Trophoblast cell (in vitro differentiated cells and primary cell): ENCODE measurements around the gene FBN3.

Source experiments
- DNase-seq, 2 donors: peaks; one replicate each; pipeline ENCODE4 v3.0.0-alpha.2; 2016
- H2AFZ ChIP-seq: 2 replicates; pipeline ENCODE4 v1.6.1; 2013; ENCODE audit warnings: low read length, moderate library complexity, mild to moderate bottlenecking; ENCODE audit not compliant: insufficient read depth, poor library complexity
- H2AK5ac ChIP-seq: 2 replicates; pipeline ENCODE4 v1.6.1; 2013; ENCODE audit warnings: mild to moderate bottlenecking, low read length
- H2BK120ac ChIP-seq: 2 replicates; pipeline ENCODE4 v1.6.1; 2013; ENCODE audit warnings: low read length, mild to moderate bottlenecking, moderate library complexity; ENCODE audit not compliant: insufficient read depth, poor library complexity
- H2BK12ac ChIP-seq: 2 replicates; pipeline ENCODE4 v1.6.1; 2013; ENCODE audit warnings: mild to moderate bottlenecking, low read length, moderate library complexity
- H2BK5ac ChIP-seq: 2 replicates; pipeline ENCODE4 v1.6.1; 2013; ENCODE audit warnings: low read length, low read depth, moderate library complexity, mild to moderate bottlenecking; ENCODE audit not compliant: poor library complexity
- H3K14ac ChIP-seq: 2 replicates; pipeline ENCODE4 v1.6.1; 2013; ENCODE audit warnings: mild to moderate bottlenecking, low read length
- H3K18ac ChIP-seq: 2 replicates; pipeline ENCODE4 v1.6.1; 2013; ENCODE audit warnings: mild to moderate bottlenecking, low read length
- H3K23ac ChIP-seq: 2 replicates; pipeline ENCODE4 v1.6.1; 2013; ENCODE audit warnings: low read length
- H3K27ac ChIP-seq: 2 replicates; pipeline ENCODE4 v1.5.1; 2013; ENCODE audit warnings: low read depth, mild to moderate bottlenecking, inconsistent platforms, low read length, moderate library complexity
- H3K27me3 ChIP-seq: 2 replicates; pipeline ENCODE4 v1.6.1; 2013; ENCODE audit warnings: inconsistent platforms, mild to moderate bottlenecking, low read length, moderate library complexity; ENCODE audit not compliant: insufficient read depth
- H3K36me3 ChIP-seq, 2 experiments: 1 replicate in 1 of 2; 2 replicates in 1 of 2; pipeline ENCODE4 v1.6.1; 2013; ENCODE audit warnings: low read length in 2 of 2, mild to moderate bottlenecking in 2 of 2, moderate library complexity in 1 of 2; ENCODE audit not compliant: insufficient read depth in 2 of 2, control insufficient read depth in 1 of 2
- H3K4ac ChIP-seq: 2 replicates; pipeline ENCODE4 v1.6.1; 2013; ENCODE audit warnings: low read depth, mild to moderate bottlenecking, low read length, moderate library complexity
- H3K4me1 ChIP-seq, 2 experiments: 1 replicate in 1 of 2; 2 replicates in 1 of 2; pipeline ENCODE4 v1.6.1; 2013; ENCODE audit warnings: low read length in 2 of 2, mild to moderate bottlenecking in 2 of 2, moderate library complexity in 1 of 2; ENCODE audit not compliant: insufficient read depth in 2 of 2, control insufficient read depth in 1 of 2
- H3K4me2 ChIP-seq: 2 replicates; pipeline ENCODE4 v1.6.1; 2013; ENCODE audit warnings: inconsistent platforms, mild to moderate bottlenecking, low read length, moderate library complexity
- H3K4me3 ChIP-seq: 2 replicates; pipeline ENCODE4 v1.5.1; 2013; ENCODE audit warnings: mild to moderate bottlenecking, low read depth, low read length, inconsistent platforms
- H3K79me1 ChIP-seq: one replicate; pipeline ENCODE4 v1.6.1; 2013; ENCODE audit warnings: low read length
- H3K79me2 ChIP-seq: 2 replicates; pipeline ENCODE4 v1.6.1; 2013; ENCODE audit warnings: low read length, mild to moderate bottlenecking; ENCODE audit not compliant: control insufficient read depth, insufficient read depth, poor library complexity
- H3K9ac ChIP-seq: 2 replicates; pipeline ENCODE4 v1.6.1; 2013; ENCODE audit warnings: mild to moderate bottlenecking, low read length
- H3K9me3 ChIP-seq: 2 replicates; pipeline ENCODE4 v1.6.1; 2013; ENCODE audit warnings: low read depth, mild to moderate bottlenecking, control low read depth, inconsistent platforms, low read length; ENCODE audit not compliant: insufficient read depth
- H4K12ac ChIP-seq: 2 replicates; pipeline ENCODE4 v1.6.1; 2013; ENCODE audit warnings: low read depth, mild to moderate bottlenecking, low read length, moderate library complexity
- H4K8ac ChIP-seq: 2 replicates; pipeline ENCODE4 v1.6.1; 2013; ENCODE audit warnings: low read depth, mild to moderate bottlenecking, low read length, moderate library complexity
- H4K91ac ChIP-seq: one replicate; pipeline ENCODE4 v1.6.1; 2013; ENCODE audit warnings: low read depth, mild to moderate bottlenecking, low read length, moderate library complexity
- WGBS: extraction: QIAGEN DNeasy Blood & Tissue Kit; methylation state at CpG from one replicate; pipeline ENCODE4 v1.1.7; 2013; ENCODE audit warnings: missing lambda C conversion rate; ENCODE audit not compliant: insufficient read length, insufficient coverage; ENCODE audit errors: extremely low coverage; 5-methylcytosine and 5-hydroxymethylcytosine counted together

Gene FBN3

DNA sequence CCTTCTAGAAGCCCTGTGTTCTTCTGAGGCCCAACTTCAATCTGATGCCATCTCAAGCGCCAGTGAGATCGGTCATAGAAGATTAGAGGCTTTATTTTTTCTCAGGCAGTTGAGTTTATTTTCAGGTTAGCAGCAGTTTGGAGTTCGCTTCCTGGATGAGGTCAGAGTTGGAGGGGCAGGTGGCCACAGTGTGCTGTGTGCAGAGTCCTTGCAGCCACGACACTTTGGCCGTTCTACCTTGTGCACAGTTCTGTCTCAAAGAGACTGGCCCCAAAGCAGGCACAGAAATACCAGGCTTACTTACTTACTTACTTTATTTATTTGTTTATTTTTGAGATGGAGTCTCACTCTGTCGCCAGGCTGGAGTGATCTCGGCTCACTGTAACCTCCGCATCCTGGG lies 128.0 kb downstream of the FBN3 start:
- H2AFZ ChIP-seq, result no peak overlapping the region
- no peak overlapping the region for H3K23ac ChIP-seq
- peaks cover 4 to 6% of the 10 kb centered on the region in 2 experiments for H3K4me1 ChIP-seq
- H3K9ac ChIP-seq, result no peak overlapping the region
- H2BK120ac ChIP-seq, result no peak overlapping the region
- H4K12ac ChIP-seq, result no peak overlapping the region
- H3K18ac ChIP-seq, result no peak overlapping the region
- H4K8ac ChIP-seq, result no peak overlapping the region
- H4K91ac ChIP-seq, result no peak overlapping the region
- H3K4me3 ChIP-seq, result no peak overlapping the region
- H3K4me2 ChIP-seq, result no peak overlapping the region
- H3K27ac ChIP-seq, result no peak overlapping the region
- H3K27me3 ChIP-seq, result no peaks in the 10 kb centered on the region
- H3K79me1 ChIP-seq, result peaks cover 1% of the 10 kb centered on the region
- H3K9me3 ChIP-seq, result peaks cover 2% of the 10 kb centered on the region
- no peaks in the 10 kb centered on the region for H3K79me2 ChIP-seq
- no peaks in the 10 kb centered on the region for H3K36me3 ChIP-seq
- H2BK12ac ChIP-seq, result peak overlapping the region; percentile 4
- WGBS, result no CpG with 5 or more reads among the region's 8 CpGs
- H2AK5ac ChIP-seq, result no peak overlapping the region
- no peak for DNase-seq
- H3K14ac ChIP-seq, result no peak overlapping the region
- H2BK5ac ChIP-seq, result no peak overlapping the region
- no peak overlapping the region for H3K4ac ChIP-seq

DNA sequence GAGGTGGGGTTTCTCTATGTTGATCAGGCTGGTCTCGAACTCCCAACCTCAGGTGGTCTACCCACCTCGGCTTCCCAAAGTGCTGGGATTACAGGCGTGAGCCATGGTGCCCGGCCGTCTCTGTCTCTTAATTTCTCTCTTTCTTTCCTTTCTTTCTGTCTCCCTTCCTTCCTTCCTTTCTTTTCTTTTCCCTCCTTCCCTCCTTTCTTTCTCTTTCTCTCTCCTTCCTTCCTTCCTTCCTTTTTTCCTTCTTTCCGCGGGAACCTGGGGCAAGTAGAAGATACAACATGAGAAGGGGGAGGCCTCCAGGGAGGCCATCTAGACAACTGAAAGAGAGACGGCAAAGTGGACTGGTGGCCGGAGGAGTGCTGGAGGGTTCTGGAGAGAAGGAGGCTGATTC lies 128.7 kb downstream of the FBN3 start:
- Histone ChIP-seq H4K8ac (no peak overlapping the region), H3K9ac (no peak overlapping the region), H2BK5ac (no peak overlapping the region), H3K23ac (no peak overlapping the region), H3K79me2 (no peaks in the 10 kb centered on the region), H2BK12ac (peak overlapping the region; percentile 4), H4K12ac (no peak overlapping the region), H3K79me1 (peaks cover 1% of the 10 kb centered on the region), H2AK5ac (no peak overlapping the region), H3K4me1 (peaks cover 4 to 6% of the 10 kb centered on the region in 2 experiments), H3K4me2 (no peak overlapping the region), H4K91ac (no peak overlapping the region), H2AFZ (no peak overlapping the region), H3K27me3 (no peaks in the 10 kb centered on the region), H3K9me3 (peaks cover 2% of the 10 kb centered on the region), H3K27ac (no peak overlapping the region), H3K36me3 (no peaks in the 10 kb centered on the region), H2BK120ac (no peak overlapping the region), H3K18ac (no peak overlapping the region), H3K4ac (no peak overlapping the region), H3K14ac (no peak overlapping the region), H3K4me3 (no peak overlapping the region)
- DNase-seq, result no peak
- no CpG with 5 or more reads among the region's 9 CpGs for WGBS

DNA sequence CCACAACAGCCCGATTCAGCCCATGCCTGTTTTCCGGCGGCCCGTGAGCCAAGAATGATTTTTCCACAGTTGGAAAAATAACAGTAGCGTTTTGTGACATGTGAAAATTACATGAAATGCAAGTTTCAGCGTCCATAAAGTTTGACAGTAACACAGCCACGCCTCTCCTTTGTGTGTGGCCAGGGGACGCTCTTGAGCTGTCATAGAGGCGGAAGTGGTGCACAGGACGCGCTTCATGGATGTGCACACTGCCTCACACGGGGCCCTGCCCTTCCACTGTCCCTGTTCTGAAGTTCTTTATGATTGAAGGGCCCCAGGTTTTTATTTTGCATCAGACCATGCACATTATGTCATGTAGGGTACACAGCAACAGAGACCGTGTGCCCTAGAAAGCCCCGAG lies 131.6 kb downstream of the FBN3 start:
- Histone ChIP-seq H3K36me3 (no peaks in the 10 kb centered on the region), H3K4ac (no peak overlapping the region), H3K14ac (no peak overlapping the region), H2AK5ac (no peak overlapping the region), H3K23ac (no peak overlapping the region), H2BK5ac (no peak overlapping the region), H3K9ac (no peak overlapping the region), H2AFZ (no peak overlapping the region), H4K12ac (no peak overlapping the region), H3K79me2 (no peaks in the 10 kb centered on the region), H4K8ac (no peak overlapping the region), H3K27ac (no peak overlapping the region), H4K91ac (no peak overlapping the region), H3K4me1 (no peaks in the 10 kb centered on the region), H3K27me3 (no peaks in the 10 kb centered on the region), H3K9me3 (peaks cover 2% of the 10 kb centered on the region), H2BK12ac (no peak overlapping the region), H3K4me3 (peak overlapping the region; percentile 30), H2BK120ac (no peak overlapping the region), H3K4me2 (no peak overlapping the region), H3K79me1 (no peaks in the 10 kb centered on the region), H3K18ac (no peak overlapping the region)
- peak; percentile 54 to 77 for DNase-seq
- no CpG with 5 or more reads among the region's 14 CpGs for WGBS
